Measurements from ENCODE around the gene ABR.
"Not testable (repeated sequence)": the region's sequence is repeated elsewhere in the genome, so short reads cannot be mapped to it uniquely, and the experiment has no call there.

The ABR gene

DNA sequence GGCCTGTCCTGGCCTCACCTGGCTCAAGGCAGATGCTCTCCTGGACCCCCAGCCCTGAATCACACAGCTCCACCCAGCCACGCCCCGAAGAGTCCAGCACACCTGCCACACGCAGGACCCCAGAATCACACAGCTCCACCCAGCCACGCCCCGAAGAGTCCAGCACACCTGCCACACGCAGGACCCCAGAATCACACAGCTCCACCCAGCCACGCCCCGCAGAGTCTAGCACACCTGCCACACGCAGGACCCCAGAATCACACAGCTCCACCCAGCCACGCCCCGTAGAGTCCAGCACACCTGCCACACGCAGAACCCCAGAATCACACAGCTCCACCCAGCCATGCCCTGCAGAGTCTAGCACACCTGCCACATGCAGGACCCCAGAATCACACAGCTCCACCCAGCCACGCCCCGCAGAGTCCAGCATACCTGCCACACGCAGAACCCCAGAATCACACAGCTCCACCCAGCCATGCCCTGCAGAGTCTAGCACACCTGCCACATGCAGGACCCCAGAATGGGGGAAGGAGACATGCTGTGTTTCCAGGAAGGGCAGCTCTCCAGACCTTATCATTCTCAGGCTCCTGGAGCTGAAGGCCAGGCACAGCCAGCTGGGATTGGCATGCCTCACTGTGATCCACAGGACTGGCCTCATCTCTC is 105.7 kb downstream of the ABR start:
- H3K36me3 ChIP-seq (ENCODE audit: control insufficient read depth, insufficient read depth, low read length); H3K9me3 ChIP-seq (ENCODE audit: control insufficient read depth, insufficient read depth, low read length); H3K4me3 ChIP-seq (ENCODE audit: low read depth, low read length); H3K9ac ChIP-seq (ENCODE audit: low read depth, low read length); H3K27ac ChIP-seq (ENCODE audit: low read depth, low read length); H3K27me3 ChIP-seq (ENCODE audit: control insufficient read depth, insufficient read depth, low read length): not testable (repeated sequence)
- H3K4me1 ChIP-seq (ENCODE audit: control insufficient read depth, insufficient read depth, low read length): peaks cover 14% of the 10 kb centered on the region; the same call in 1 of the 2 replicates

- Histone ChIP-seq H3K36me3 (ENCODE audit: control insufficient read depth, insufficient read depth, low read length) (peaks cover 11% of the 10 kb centered on the region), H3K27me3 (ENCODE audit: control insufficient read depth, insufficient read depth, low read length) (no peaks in the 10 kb centered on the region), H3K9ac (ENCODE audit: low read depth, low read length) (no peak overlapping the region), H3K9me3 (ENCODE audit: control insufficient read depth, insufficient read depth, low read length) (no peaks in the 10 kb centered on the region), H3K27ac (ENCODE audit: low read depth, low read length) (no peak overlapping the region), H3K4me3 (ENCODE audit: low read depth, low read length) (no peak overlapping the region), H3K4me1 (ENCODE audit: control insufficient read depth, insufficient read depth, low read length) (peaks cover 8% of the 10 kb centered on the region; the same call in 1 of the 2 replicates)
Observed at GRCh38 chr17:1073241-1073962, 106.4 kb downstream of the ABR start.

- Histone ChIP-seq H3K27ac (ENCODE audit: low read depth, low read length) (no peak overlapping the region), H3K36me3 (ENCODE audit: control insufficient read depth, insufficient read depth, low read length) (peaks cover 12% of the 10 kb centered on the region), H3K27me3 (ENCODE audit: control insufficient read depth, insufficient read depth, low read length) (no peaks in the 10 kb centered on the region), H3K4me3 (ENCODE audit: low read depth, low read length) (no peak overlapping the region), H3K9ac (ENCODE audit: low read depth, low read length) (no peak overlapping the region), H3K9me3 (ENCODE audit: control insufficient read depth, insufficient read depth, low read length) (no peaks in the 10 kb centered on the region), H3K4me1 (ENCODE audit: control insufficient read depth, insufficient read depth, low read length) (no peaks in the 10 kb centered on the region)
Observed at GRCh38 chr17:1072551-1072961, 107.2 kb downstream of the ABR start.

DNA sequence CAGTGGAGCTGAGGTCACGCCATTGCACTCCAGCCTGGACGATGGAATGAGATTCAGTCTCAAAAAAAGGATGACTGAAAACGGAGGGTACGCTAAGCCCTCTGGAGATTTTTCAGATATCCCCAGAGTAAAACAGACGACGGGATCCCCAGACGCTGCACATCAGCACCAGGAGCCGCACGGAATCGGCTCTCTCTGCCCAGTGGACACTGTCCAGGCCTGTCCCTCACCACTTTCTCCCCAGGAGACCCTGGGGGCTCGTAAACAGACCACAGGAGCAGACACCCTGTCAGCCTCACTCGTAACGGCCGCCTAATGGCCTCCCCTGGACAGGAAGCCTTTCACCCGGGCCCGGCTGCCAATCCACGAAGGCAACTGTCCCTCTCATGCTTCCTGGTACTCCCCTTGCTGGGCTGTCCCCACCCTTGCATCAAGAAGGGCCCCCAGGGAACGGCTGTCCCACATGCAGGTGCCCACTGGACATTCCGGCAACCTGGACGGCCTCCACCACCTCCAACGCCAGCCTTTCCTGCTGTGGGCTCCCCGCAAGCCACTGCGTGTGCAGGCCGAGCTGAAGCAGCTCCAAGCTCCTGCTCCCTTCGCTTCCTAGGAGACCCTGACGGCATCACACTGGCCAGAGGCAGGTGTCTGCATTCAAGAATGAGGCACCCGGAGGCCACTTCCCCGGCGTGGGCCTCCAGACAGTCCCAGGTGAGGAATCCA is 108.5 kb downstream of the ABR start:
- Histone ChIP-seq H3K9me3 (ENCODE audit: control insufficient read depth, insufficient read depth, low read length) (no peaks in the 10 kb centered on the region), H3K4me1 (ENCODE audit: control insufficient read depth, insufficient read depth, low read length) (no peaks in the 10 kb centered on the region), H3K4me3 (ENCODE audit: low read depth, low read length) (no peak overlapping the region), H3K27me3 (ENCODE audit: control insufficient read depth, insufficient read depth, low read length) (no peaks in the 10 kb centered on the region), H3K36me3 (ENCODE audit: control insufficient read depth, insufficient read depth, low read length) (peaks cover 12% of the 10 kb centered on the region), H3K27ac (ENCODE audit: low read depth, low read length) (no peak overlapping the region), H3K9ac (ENCODE audit: low read depth, low read length) (no peak overlapping the region)

GRCh38 chr17:1070411-1070810 is 109.4 kb downstream of the ABR start:
- Histone ChIP-seq H3K36me3 (ENCODE audit: control insufficient read depth, insufficient read depth, low read length) (peaks cover 12% of the 10 kb centered on the region), H3K9ac (ENCODE audit: low read depth, low read length) (no peak overlapping the region), H3K4me1 (ENCODE audit: control insufficient read depth, insufficient read depth, low read length) (no peaks in the 10 kb centered on the region), H3K4me3 (ENCODE audit: low read depth, low read length) (no peak overlapping the region), H3K27me3 (ENCODE audit: control insufficient read depth, insufficient read depth, low read length) (no peaks in the 10 kb centered on the region), H3K9me3 (ENCODE audit: control insufficient read depth, insufficient read depth, low read length) (0 out of 2 replicates have a peak, but pooled peaks cover 3% of the 10 kb centered on the region), H3K27ac (ENCODE audit: low read depth, low read length) (no peak overlapping the region)

DNA sequence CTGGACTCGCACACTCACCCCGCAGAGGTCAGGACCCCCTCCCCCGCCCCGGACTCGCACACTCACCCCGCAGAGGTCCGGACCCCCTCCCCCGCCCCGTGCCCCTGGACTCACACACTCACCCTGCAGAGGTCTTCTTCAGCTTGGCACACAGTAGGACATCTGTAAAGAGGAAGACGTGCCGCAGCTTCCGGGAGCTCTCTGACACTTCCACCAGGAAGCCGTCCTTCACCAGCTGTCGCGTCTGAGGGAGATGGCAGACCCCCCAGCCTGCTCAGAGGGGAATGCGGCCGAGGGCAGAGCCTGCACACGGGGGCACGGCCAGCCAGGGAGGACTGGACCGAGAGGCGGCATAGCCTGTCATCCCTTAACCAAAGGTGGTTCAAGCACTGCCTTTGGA is 109.9 kb downstream of the ABR start:
- Histone ChIP-seq H3K9me3 (ENCODE audit: control insufficient read depth, insufficient read depth, low read length) (0 out of 2 replicates have a peak, but pooled peaks cover 4% of the 10 kb centered on the region), H3K27me3 (ENCODE audit: control insufficient read depth, insufficient read depth, low read length) (no peaks in the 10 kb centered on the region), H3K9ac (ENCODE audit: low read depth, low read length) (no peak overlapping the region), H3K4me3 (ENCODE audit: low read depth, low read length) (no peak overlapping the region), H3K27ac (ENCODE audit: low read depth, low read length) (no peak overlapping the region), H3K36me3 (ENCODE audit: control insufficient read depth, insufficient read depth, low read length) (peaks cover 12% of the 10 kb centered on the region), H3K4me1 (ENCODE audit: control insufficient read depth, insufficient read depth, low read length) (no peaks in the 10 kb centered on the region)

GRCh38 chr17:1068356-1068755 is 111.4 kb downstream of the ABR start:
- no peaks in the 10 kb centered on the region for H3K27me3 ChIP-seq (ENCODE audit: control insufficient read depth, insufficient read depth, low read length)
- H3K9ac ChIP-seq (ENCODE audit: low read depth, low read length): no peak overlapping the region
- no peak overlapping the region for H3K4me3 ChIP-seq (ENCODE audit: low read depth, low read length)
- no peaks in the 10 kb centered on the region for H3K4me1 ChIP-seq (ENCODE audit: control insufficient read depth, insufficient read depth, low read length)
- no peak overlapping the region for H3K27ac ChIP-seq (ENCODE audit: low read depth, low read length)
- peaks cover 12% of the 10 kb centered on the region for H3K36me3 ChIP-seq (ENCODE audit: control insufficient read depth, insufficient read depth, low read length)
- H3K9me3 ChIP-seq (ENCODE audit: control insufficient read depth, insufficient read depth, low read length): peaks cover 4% of the 10 kb centered on the region; the same call in 1 of the 2 replicates

- Histone ChIP-seq H3K36me3 (ENCODE audit: control insufficient read depth, insufficient read depth, low read length) (peaks cover 17% of the 10 kb centered on the region), H3K4me1 (ENCODE audit: control insufficient read depth, insufficient read depth, low read length) (no peaks in the 10 kb centered on the region), H3K9ac (ENCODE audit: low read depth, low read length) (no peak overlapping the region), H3K9me3 (ENCODE audit: control insufficient read depth, insufficient read depth, low read length) (peaks cover 8% of the 10 kb centered on the region; the same call in 1 of the 2 replicates), H3K27me3 (ENCODE audit: control insufficient read depth, insufficient read depth, low read length) (no peaks in the 10 kb centered on the region), H3K4me3 (ENCODE audit: low read depth, low read length) (no peak overlapping the region), H3K27ac (ENCODE audit: low read depth, low read length) (no peak overlapping the region)
Observed at GRCh38 chr17:1067282-1067956, 112.4 kb downstream of the ABR start.

DNA sequence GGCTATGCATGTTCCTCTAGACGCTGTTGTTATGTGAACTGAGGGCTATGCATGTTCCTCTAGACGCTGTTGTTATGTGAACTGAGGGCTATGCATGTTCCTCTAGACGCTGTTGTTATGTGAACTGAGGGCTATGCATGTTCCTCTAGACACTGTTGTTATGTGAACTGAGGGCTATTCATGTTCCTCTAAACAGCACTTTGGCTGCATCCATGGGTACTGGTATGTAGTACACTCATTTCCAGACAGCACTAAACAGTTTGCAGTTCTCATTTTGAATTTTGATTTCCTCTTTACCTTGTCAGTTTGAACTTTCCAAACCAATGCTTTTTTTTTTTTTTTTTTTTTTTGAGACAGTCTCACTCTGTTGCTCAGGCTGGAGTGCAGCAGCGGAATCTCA is 114.4 kb downstream of the ABR start:
- H3K9me3 ChIP-seq (ENCODE audit: control insufficient read depth, insufficient read depth, low read length); H3K4me1 ChIP-seq (ENCODE audit: control insufficient read depth, insufficient read depth, low read length); H3K4me3 ChIP-seq (ENCODE audit: low read depth, low read length); H3K9ac ChIP-seq (ENCODE audit: low read depth, low read length); H3K27me3 ChIP-seq (ENCODE audit: control insufficient read depth, insufficient read depth, low read length); H3K27ac ChIP-seq (ENCODE audit: low read depth, low read length): not testable (repeated sequence)
- peaks cover 13% of the 10 kb centered on the region for H3K36me3 ChIP-seq (ENCODE audit: control insufficient read depth, insufficient read depth, low read length)

DNA sequence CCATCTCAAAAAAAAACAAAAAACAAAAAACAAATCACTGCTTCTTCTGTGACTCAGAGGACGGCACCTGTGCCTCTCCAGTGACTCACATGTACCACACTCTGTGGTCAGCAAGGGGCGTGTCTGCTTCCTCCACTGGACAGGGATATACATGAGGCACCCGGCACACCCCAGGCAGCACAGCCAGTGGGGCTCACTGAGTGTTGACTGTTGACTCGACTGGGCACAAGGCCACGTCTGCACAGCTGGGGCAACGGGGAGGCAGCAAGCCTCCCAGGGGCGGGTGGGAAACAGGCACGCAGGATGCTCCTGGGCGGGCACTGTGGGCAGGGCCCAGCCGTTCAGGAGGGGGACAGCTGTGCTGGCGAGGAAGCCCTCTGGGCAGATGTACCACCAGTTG is 118.8 kb downstream of the ABR start:
- H3K36me3 ChIP-seq (ENCODE audit: control insufficient read depth, insufficient read depth, low read length): peaks cover 14% of the 10 kb centered on the region; the same call in 1 of the 2 replicates
- no peak overlapping the region for H3K9ac ChIP-seq (ENCODE audit: low read depth, low read length)
- no peak overlapping the region for H3K4me3 ChIP-seq (ENCODE audit: low read depth, low read length)
- H3K27ac ChIP-seq (ENCODE audit: low read depth, low read length): no peak overlapping the region
- no peaks in the 10 kb centered on the region for H3K27me3 ChIP-seq (ENCODE audit: control insufficient read depth, insufficient read depth, low read length)
- no peaks in the 10 kb centered on the region for H3K4me1 ChIP-seq (ENCODE audit: control insufficient read depth, insufficient read depth, low read length)
- H3K9me3 ChIP-seq (ENCODE audit: control insufficient read depth, insufficient read depth, low read length): peaks cover 9% of the 10 kb centered on the region; the same call in 1 of the 2 replicates

Data from HUES48 (cell line).